DOHH2 (cell line): Measurements from ENCODE around the gene ETS1.

Source experiments
- CTCF ChIP-seq: fragments of 200-600 bp; sonication (generic); IDR thresholded peaks from one replicate; pipeline ENCODE4 v1.5.1; 2014; ENCODE audit warnings: antibody characterized with exemption, mild to moderate bottlenecking, low read depth, low read length; ENCODE audit not compliant: poor library complexity, severe bottlenecking
- EZH2phosphoT487 ChIP-seq: fragments of 200-600 bp; sonication (generic); IDR thresholded peaks from 2 replicates; pipeline ENCODE4 v1.6.1; 2017; ENCODE audit warnings: borderline replicate concordance, mild to moderate bottlenecking, antibody characterized with exemption, low read length, moderate library complexity, mixed read lengths

GRCh38 chr11:128618603-128619002, 31.2 kb upstream of the ETS1 start:
- TF ChIP-seq CTCF (no peak), EZH2phosphoT487 (no peak)
